Neural cell (in vitro differentiated cells): ENCODE results near the gene TMUB1. TPM values are rescaled to one million over a fixed set of nuclear protein-coding genes. Genes with fewer than 3 reads are reported as not detected.

ENCODE experiments used
- H2AFZ ChIP-seq: fragments of 200-600, 300-800 bp; sonication (generic), shearing (Covaris generic); 2 replicates; pipeline ENCODE4 v1.6.0; 2014; ENCODE audit warnings: low read depth, mild to moderate bottlenecking, antibody characterized with exemption, low read length, moderate library complexity
- H3F3A ChIP-seq: fragments of 200-600 bp; shearing (Covaris generic); 2 replicates; pipeline ENCODE4 v1.6.1; 2016; ENCODE audit warnings: mild to moderate bottlenecking, moderate library complexity, mixed read lengths, antibody characterized with exemption, low read length; ENCODE audit not compliant: insufficient read depth, poor library complexity, severe bottlenecking
- H3K27ac ChIP-seq: fragments of 200-600, 300-800 bp; sonication (generic), shearing (Covaris generic); 2 replicates; pipeline ENCODE4 v1.5.1; 2014; ENCODE audit warnings: mild to moderate bottlenecking, low read length, moderate library complexity
- H3K27me3 ChIP-seq: fragments of 300-800, 200-600 bp; sonication (generic), shearing (Covaris generic); 2 replicates; pipeline ENCODE4 v1.6.0; 2014; ENCODE audit warnings: mild to moderate bottlenecking, low read depth, low read length, moderate library complexity; ENCODE audit not compliant: insufficient read depth
- H3K36me3 ChIP-seq: fragments of 300-800, 200-600 bp; sonication (generic), shearing (Covaris generic); 2 replicates; pipeline ENCODE4 v1.5.1; 2014; ENCODE audit warnings: mild to moderate bottlenecking, antibody characterized with exemption, low read length, moderate library complexity; ENCODE audit not compliant: insufficient read depth
- H3K4me2 ChIP-seq: fragments of 300-800, 200-600 bp; sonication (generic), shearing (Covaris generic); 2 replicates; pipeline ENCODE4 v1.6.0; 2014; ENCODE audit warnings: mild to moderate bottlenecking, low read length
- H3K4me3 ChIP-seq: fragments of 300-800, 200-600 bp; sonication (generic), shearing (Covaris generic); 2 replicates; pipeline ENCODE4 v1.5.1; 2014; ENCODE audit warnings: mild to moderate bottlenecking, low read length, moderate library complexity
- H3K79me2 ChIP-seq: fragments of 200-600 bp; shearing (Covaris generic); replicated peaks from 2 replicates; pipeline ENCODE4 v1.6.0; 2014; ENCODE audit warnings: mild to moderate bottlenecking, low read length, moderate library complexity; ENCODE audit not compliant: insufficient read depth
- H3K9ac ChIP-seq: fragments of 300-800, 200-600 bp; sonication (generic), shearing (Covaris generic); 2 replicates; pipeline ENCODE4 v1.6.1; 2016; ENCODE audit warnings: mild to moderate bottlenecking, low read length, mixed read lengths
- H3K9me2 ChIP-seq: fragments of 200-600 bp; shearing (Covaris generic); 2 replicates; pipeline ENCODE4 v1.6.1; 2016; ENCODE audit warnings: mild to moderate bottlenecking, low read length, mixed read lengths; ENCODE audit not compliant: insufficient read depth
- H3K9me3 ChIP-seq: fragments of 200-600, 300-800 bp; sonication (generic), shearing (Covaris generic); 2 replicates; pipeline ENCODE4 v1.6.1; 2016; ENCODE audit warnings: mild to moderate bottlenecking, mixed run types, low read length, moderate library complexity, mixed read lengths
- H4K20me1 ChIP-seq: fragments of 200-600 bp; shearing (Covaris generic); 2 replicates; pipeline ENCODE4 v1.6.1; 2016; ENCODE audit warnings: mild to moderate bottlenecking, mixed run types; ENCODE audit not compliant: insufficient read depth
- EP300 ChIP-seq: fragments of 450-650 bp; conservative IDR thresholded peaks from 2 replicates; pipeline ENCODE4 v1.6.1; 2014; ENCODE audit warnings: antibody characterized with exemption, mild to moderate bottlenecking, moderate library complexity; ENCODE audit not compliant: poor library complexity, severe bottlenecking
- EZH2 ChIP-seq: fragments of 200-600, 300-800 bp; shearing (Covaris generic), sonication (generic); IDR thresholded peaks from 2 replicates; pipeline ENCODE4 v1.6.1; 2014; ENCODE audit warnings: antibody characterized with exemption, low read length, borderline replicate concordance, mild to moderate bottlenecking; ENCODE audit not compliant: insufficient read depth, poor library complexity, severe bottlenecking
- MXI1 ChIP-seq: fragments of 450-650 bp; conservative IDR thresholded peaks from 2 replicates; pipeline ENCODE4 v1.6.1; 2014; ENCODE audit warnings: antibody characterized with exemption, mild to moderate bottlenecking; ENCODE audit not compliant: poor library complexity, severe bottlenecking
- POLR2AphosphoS5 ChIP-seq: IDR thresholded peaks from 2 replicates; pipeline ENCODE4 v1.6.1; 2012
- RAD21 ChIP-seq: fragments of 450-650 bp; conservative IDR thresholded peaks from 2 replicates; pipeline ENCODE4 v1.6.1; 2014; ENCODE audit warnings: antibody characterized with exemption, mild to moderate bottlenecking, moderate library complexity
- SMC3 ChIP-seq: fragments of 450-650 bp; conservative IDR thresholded peaks from 2 replicates; pipeline ENCODE4 v1.6.1; 2014; ENCODE audit warnings: antibody characterized with exemption, mild to moderate bottlenecking, moderate library complexity; ENCODE audit not compliant: poor library complexity
- TAF1 ChIP-seq: IDR thresholded peaks from 2 replicates; pipeline ENCODE4 v1.6.1; 2012; ENCODE audit warnings: low read depth
- polyA plus RNA-seq: library from polyadenylated mRNA; depleted of rRNA; stranded (reverse); fragments of >200 nt; gene quantifications from 2 replicates; pipeline ENCODE4 v1.2.3, GENCODE V29; 2014
- TF ChIP-seq, protein P1 (sequence below): IDR thresholded peaks from 2 replicates; pipeline ENCODE4 v1.6.1; 2012; ENCODE audit warnings: borderline replicate concordance
- TF ChIP-seq, protein P2 (sequence below): fragments of 450-650 bp; IDR thresholded peaks from 2 replicates; pipeline ENCODE4 v1.5.1; 2014; ENCODE audit warnings: antibody characterized with exemption, mild to moderate bottlenecking, moderate library complexity; ENCODE audit not compliant: poor library complexity, severe bottlenecking

TMUB1 gene
- polyA plus RNA-seq, 1 donor from 2014 or later: 35.2 TPM

DNA sequence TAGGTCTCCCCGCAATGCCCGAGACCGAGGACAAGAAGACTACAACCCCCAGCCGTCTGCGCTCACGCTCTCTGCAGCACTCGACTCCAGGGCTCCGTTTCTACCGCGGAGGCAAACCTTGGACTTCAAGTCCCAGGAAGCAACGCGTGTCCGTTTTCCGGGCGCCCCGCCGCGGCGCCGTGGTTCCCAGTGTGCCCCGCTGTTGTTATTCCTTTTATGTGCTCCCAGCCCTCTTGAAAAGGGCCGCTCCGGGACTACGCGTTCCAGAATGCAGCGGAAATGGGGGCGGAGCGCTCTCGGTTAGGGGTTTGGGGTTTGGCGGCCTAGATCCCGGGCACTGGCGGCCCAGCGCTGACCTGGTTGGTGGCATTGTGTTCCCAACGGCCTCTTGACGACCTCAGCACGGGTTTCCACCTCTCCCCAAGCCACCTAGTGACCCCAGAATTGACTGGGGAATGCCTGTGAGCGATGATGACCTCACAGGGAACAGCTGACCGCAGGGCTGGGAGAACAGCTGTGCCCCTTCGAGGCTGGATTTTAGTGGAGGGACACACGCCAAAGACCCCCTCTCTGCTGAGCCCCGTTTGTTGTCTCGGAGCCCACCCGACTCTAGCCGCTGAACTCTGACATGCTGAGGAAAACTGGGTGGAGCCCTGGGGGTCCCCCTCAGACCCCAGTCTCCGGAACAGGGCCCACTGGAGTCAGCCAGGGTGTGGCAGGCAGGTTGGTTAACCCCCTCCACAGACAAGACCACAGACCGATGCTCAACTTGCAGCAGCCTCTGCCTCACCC is 25.1 kb downstream of the TMUB1 start:
- H2AFZ ChIP-seq: peak overlapping the region; percentile 84
- H3F3A ChIP-seq: peaks cover 6% of the 10 kb centered on the region
- no peaks in the 10 kb centered on the region for H4K20me1 ChIP-seq
- no peaks in the 10 kb centered on the region for H3K9me2 ChIP-seq
- no peaks in the 10 kb centered on the region for H3K9me3 ChIP-seq
- H3K36me3 ChIP-seq: no peaks in the 10 kb centered on the region
- H3K4me2 ChIP-seq: peak overlapping the region; percentile 84
- H3K79me2 ChIP-seq: no peaks in the 10 kb centered on the region
- H3K27me3 ChIP-seq: peaks cover 7% of the 10 kb centered on the region
- H3K9ac ChIP-seq: peak overlapping the region; percentile 88
- peak overlapping the region; percentile 95 for H3K27ac ChIP-seq
- TF ChIP-seq EP300 (peak; percentile 31), TAF1 (peak; percentile 31), RAD21 (no peak), MXI1 (peak; percentile 78), POLR2AphosphoS5 (peak; percentile 61)
- TF ChIP-seq, protein P1, sequence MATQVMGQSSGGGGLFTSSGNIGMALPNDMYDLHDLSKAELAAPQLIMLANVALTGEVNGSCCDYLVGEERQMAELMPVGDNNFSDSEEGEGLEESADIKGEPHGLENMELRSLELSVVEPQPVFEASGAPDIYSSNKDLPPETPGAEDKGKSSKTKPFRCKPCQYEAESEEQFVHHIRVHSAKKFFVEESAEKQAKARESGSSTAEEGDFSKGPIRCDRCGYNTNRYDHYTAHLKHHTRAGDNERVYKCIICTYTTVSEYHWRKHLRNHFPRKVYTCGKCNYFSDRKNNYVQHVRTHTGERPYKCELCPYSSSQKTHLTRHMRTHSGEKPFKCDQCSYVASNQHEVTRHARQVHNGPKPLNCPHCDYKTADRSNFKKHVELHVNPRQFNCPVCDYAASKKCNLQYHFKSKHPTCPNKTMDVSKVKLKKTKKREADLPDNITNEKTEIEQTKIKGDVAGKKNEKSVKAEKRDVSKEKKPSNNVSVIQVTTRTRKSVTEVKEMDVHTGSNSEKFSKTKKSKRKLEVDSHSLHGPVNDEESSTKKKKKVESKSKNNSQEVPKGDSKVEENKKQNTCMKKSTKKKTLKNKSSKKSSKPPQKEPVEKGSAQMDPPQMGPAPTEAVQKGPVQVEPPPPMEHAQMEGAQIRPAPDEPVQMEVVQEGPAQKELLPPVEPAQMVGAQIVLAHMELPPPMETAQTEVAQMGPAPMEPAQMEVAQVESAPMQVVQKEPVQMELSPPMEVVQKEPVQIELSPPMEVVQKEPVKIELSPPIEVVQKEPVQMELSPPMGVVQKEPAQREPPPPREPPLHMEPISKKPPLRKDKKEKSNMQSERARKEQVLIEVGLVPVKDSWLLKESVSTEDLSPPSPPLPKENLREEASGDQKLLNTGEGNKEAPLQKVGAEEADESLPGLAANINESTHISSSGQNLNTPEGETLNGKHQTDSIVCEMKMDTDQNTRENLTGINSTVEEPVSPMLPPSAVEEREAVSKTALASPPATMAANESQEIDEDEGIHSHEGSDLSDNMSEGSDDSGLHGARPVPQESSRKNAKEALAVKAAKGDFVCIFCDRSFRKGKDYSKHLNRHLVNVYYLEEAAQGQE: no peak
- TF ChIP-seq, protein P2, sequence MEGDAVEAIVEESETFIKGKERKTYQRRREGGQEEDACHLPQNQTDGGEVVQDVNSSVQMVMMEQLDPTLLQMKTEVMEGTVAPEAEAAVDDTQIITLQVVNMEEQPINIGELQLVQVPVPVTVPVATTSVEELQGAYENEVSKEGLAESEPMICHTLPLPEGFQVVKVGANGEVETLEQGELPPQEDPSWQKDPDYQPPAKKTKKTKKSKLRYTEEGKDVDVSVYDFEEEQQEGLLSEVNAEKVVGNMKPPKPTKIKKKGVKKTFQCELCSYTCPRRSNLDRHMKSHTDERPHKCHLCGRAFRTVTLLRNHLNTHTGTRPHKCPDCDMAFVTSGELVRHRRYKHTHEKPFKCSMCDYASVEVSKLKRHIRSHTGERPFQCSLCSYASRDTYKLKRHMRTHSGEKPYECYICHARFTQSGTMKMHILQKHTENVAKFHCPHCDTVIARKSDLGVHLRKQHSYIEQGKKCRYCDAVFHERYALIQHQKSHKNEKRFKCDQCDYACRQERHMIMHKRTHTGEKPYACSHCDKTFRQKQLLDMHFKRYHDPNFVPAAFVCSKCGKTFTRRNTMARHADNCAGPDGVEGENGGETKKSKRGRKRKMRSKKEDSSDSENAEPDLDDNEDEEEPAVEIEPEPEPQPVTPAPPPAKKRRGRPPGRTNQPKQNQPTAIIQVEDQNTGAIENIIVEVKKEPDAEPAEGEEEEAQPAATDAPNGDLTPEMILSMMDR: peak; percentile 32
- H3K4me3 ChIP-seq: peak overlapping the region; percentile 92

DNA sequence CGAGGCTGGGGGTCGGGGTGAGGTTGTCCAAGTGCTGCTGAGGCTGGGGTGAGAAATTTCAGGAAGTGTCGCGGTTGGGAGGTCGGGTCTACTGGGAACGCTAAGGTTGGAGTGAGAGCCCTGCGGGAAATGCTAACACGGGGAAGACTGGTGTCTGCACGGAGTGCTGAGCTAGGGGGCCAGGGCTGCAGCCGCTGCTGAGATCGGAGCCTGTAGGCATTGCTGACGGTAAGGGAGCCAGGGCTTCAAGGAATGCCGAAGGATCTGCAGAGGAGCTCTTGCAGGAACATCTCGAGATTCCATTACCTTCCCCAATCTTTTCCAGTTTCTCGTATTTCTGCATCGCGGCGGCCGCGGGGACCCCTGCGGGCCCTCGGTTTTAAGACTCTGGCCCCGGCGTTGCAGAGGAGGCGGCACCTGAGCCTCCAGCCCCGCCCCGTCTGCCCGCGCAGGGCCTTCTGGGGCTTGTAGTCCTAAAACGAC is 25.7 kb downstream of the TMUB1 start, which contains the start of gene CDK5:
TSS of gene CDK5 (minus strand) at position 392 of the 483 bp plus-strand sequence. CDS start at position 343, 49 bp downstream.
- Histone ChIP-seq H3K9ac (peak within 1 kb of the TSS; percentile 88), H3K4me2 (peak within 1 kb of the TSS; percentile 94)

More for the DNA sequence above, 25.7 kb downstream of the TMUB1 start, which contains the start of gene CDK5:
- peaks cover 6% of the 10 kb centered on the region for H3F3A ChIP-seq
- H2AFZ ChIP-seq: peak within 1 kb of the TSS; percentile 84
- no peaks in the 10 kb centered on the region for H3K79me2 ChIP-seq
- peak within 1 kb of the TSS; percentile 95 for H3K27ac ChIP-seq
- TF ChIP-seq POLR2AphosphoS5 (no peak), SMC3 (no peak), MXI1 (no peak), RAD21 (peak; percentile 28), TAF1 (peak; percentile 28), EP300 (no peak), EZH2 (no peak)
- TF ChIP-seq, protein P2: no peak
- TF ChIP-seq, protein P1: no peak
- H3K9me2 ChIP-seq: no peaks in the 10 kb centered on the region
- no peaks in the 10 kb centered on the region for H4K20me1 ChIP-seq
- H3K4me3 ChIP-seq: peak within 1 kb of the TSS; percentile 92
- peaks cover 7% of the 10 kb centered on the region for H3K27me3 ChIP-seq
- no peaks in the 10 kb centered on the region for H3K9me3 ChIP-seq
- no peaks in the 10 kb centered on the region for H3K36me3 ChIP-seq
